ENCODE data around the gene PVRIG. TPM values are rescaled to one million over a fixed set of nuclear protein-coding genes. Genes with fewer than 3 reads are reported as not detected.
"Not testable (repeated sequence)": the region's sequence is repeated elsewhere in the genome, so short reads cannot be mapped to it uniquely, and the experiment has no call there.

The PVRIG gene
- total and polyA plus RNA-seq, 2 of the 8 experiments (the other 6 are each of a cell fraction or from before 2014, with no cell fraction given): 0.15 TPM; not detected in 1

GRCh38 chr7:100257017-100257416 is 37.3 kb downstream of the PVRIG start (continued):
- no peak for TF ChIP-seq CTCF (IDR thresholded peaks at IDR 0.05; ENCODE audit: control extremely low read depth in 1 of 3, insufficient read depth in 1 of 3, low read depth in 1 of 3, low read length in 3 of 3)
- TF ChIP-seq HDAC2 (IDR thresholded peaks at IDR 0.05; ENCODE audit: borderline replicate concordance in 1 of 2, low read depth in 2 of 2, low read length in 2 of 2): no peak
- no peak for TF ChIP-seq BCL11A (IDR thresholded peaks at IDR 0.05; ENCODE audit: low read depth in 2 of 2, low read length in 2 of 2)
- no peak for TF ChIP-seq SUZ12 (IDR thresholded peaks at IDR 0.05; ENCODE audit: low read length)
- TF ChIP-seq CBX5 (IDR thresholded peaks at IDR 0.05; ENCODE audit: low read depth, low read length): no peak
- TF ChIP-seq SP1 (IDR thresholded peaks at IDR 0.05; ENCODE audit: low read depth, low read length): no peak

GRCh38 chr7:100259984-100260383 is 40.2 kb downstream of the PVRIG start:
- DNase-seq (ENCODE audit: low read depth in 1 of 2, low spot score in 2 of 2); H3K56ac ChIP-seq (replicated peaks; ENCODE audit: insufficient read length, low read depth, low read length): not testable (repeated sequence)
- CTCF ChIA-PET (ENCODE audit: partially characterized antibody): interaction anchor here (1.5 kb wide), 1 partner anchor 13 kb away, joined by 4 read pairs; no protein-coding TSS in a partner anchor

More at GRCh38 chr7:100259984-100260383, 40.2 kb downstream of the PVRIG start:
- H3K27ac ChIP-seq (ENCODE audit: low read depth, low read length); H3K9ac ChIP-seq (replicated peaks in 1 of 4; ENCODE audit: extremely low read depth in 1 of 4, low read depth in 3 of 4, low read length in 3 of 4); H3K4me3 ChIP-seq (ENCODE audit: extremely low read depth in 1 of 4, insufficient read depth in 2 of 4, low read depth in 3 of 4, low read length in 4 of 4); H3K27me3 ChIP-seq (replicated peaks in 1 of 4; ENCODE audit: control insufficient read depth in 3 of 4, extremely low read depth in 1 of 4, insufficient read depth in 3 of 4, low read length in 3 of 4); H3K79me1 ChIP-seq (ENCODE audit: low read depth, low read length); H3K4ac ChIP-seq (replicated peaks; ENCODE audit: insufficient read length, low read depth, low read length); POLR2A ChIA-PET (ENCODE audit: partially characterized antibody); H3K18ac ChIP-seq (ENCODE audit: extremely low read depth, low read length); H2AK5ac ChIP-seq (ENCODE audit: low read depth, low read length); H3K4me1 ChIP-seq (replicated peaks in 1 of 4; ENCODE audit: control insufficient read depth in 3 of 4, insufficient read depth in 4 of 4, low read length in 3 of 4); H2BK12ac ChIP-seq (ENCODE audit: low read depth, low read length); H2AFZ ChIP-seq (ENCODE audit: low read length); H3K36me3 ChIP-seq (ENCODE audit: control insufficient read depth in 2 of 4, insufficient read depth in 4 of 4, low read length in 3 of 4); FAIRE-seq; H3K9me3 ChIP-seq (ENCODE audit: insufficient read depth in 2 of 2, low read depth in 1 of 2, low read length in 1 of 2); H4K5ac ChIP-seq (ENCODE audit: insufficient read length, low read depth, low read length); H2BK15ac ChIP-seq (ENCODE audit: low read length); H3K4me2 ChIP-seq (ENCODE audit: insufficient read depth in 1 of 2, low read depth in 2 of 2, low read length in 2 of 2); H4K20me1 ChIP-seq (replicated peaks in 1 of 2; ENCODE audit: control insufficient read depth in 1 of 2, insufficient read depth in 2 of 2, low read length in 2 of 2); H4K8ac ChIP-seq (ENCODE audit: extremely low read depth, insufficient read depth, low read length); H3K14ac ChIP-seq (ENCODE audit: insufficient read length); H2BK120ac ChIP-seq (replicated peaks; ENCODE audit: low read depth, low read length); H2BK5ac ChIP-seq (ENCODE audit: low read depth, low read length); H3K79me2 ChIP-seq (ENCODE audit: control insufficient read depth in 1 of 2, insufficient read depth in 2 of 2, low read length in 2 of 2); H2BK20ac ChIP-seq (ENCODE audit: low read length); H4K91ac ChIP-seq (replicated peaks; ENCODE audit: insufficient read length, low read length); H3K23me2 ChIP-seq (ENCODE audit: low read depth, low read length); H3K23ac ChIP-seq (ENCODE audit: insufficient read length): not testable (repeated sequence)
- 93% methylated on average over 8 of the region's 8 CpGs; no CpG with 5 or more reads in 1 of the 2 experiments for WGBS, 2 experiments (ENCODE audit: extremely low coverage in 1 of 2, insufficient coverage in 1 of 2, insufficient read length in 1 of 2, insufficient replicate concordance in 2 of 2, low coverage in 1 of 2, low lambda C conversion rate in 2 of 2, missing lambda C conversion rate in 1 of 2)
